ENCODE results near the gene FCN3. TPM values are rescaled to one million over a fixed set of nuclear protein-coding genes. Genes with fewer than 3 reads are reported as not detected.
"Not testable (repeated sequence)": the region's sequence is repeated elsewhere in the genome, so short reads cannot be mapped to it uniquely, and the experiment has no call there.

FCN3 gene
- polyA plus RNA-seq, 2 donors: 1.6 to 2.6 TPM

GRCh38 chr1:27393641-27394281 lies 19.1 kb upstream of the FCN3 start:
- no peak overlapping the region for H3K4me3 ChIP-seq (ENCODE audit: low read depth in 1 of 2, low read length in 2 of 2)
- WGBS, 2 donors: 93 to 95% methylated on average over 18 of the region's 18 CpGs
- no peak overlapping the region for H3K27ac ChIP-seq (ENCODE audit: low read depth in 2 of 2, low read length in 1 of 2)
- no peaks in the 10 kb centered on the region for H3K27me3 ChIP-seq (ENCODE audit: control insufficient read depth in 1 of 2, insufficient read depth in 2 of 2, low read length in 2 of 2)
- peaks cover 2 to 7% of the 10 kb centered on the region in 2 donors for H3K4me1 ChIP-seq (ENCODE audit: control insufficient read depth in 2 of 2, insufficient read depth in 2 of 2, low read length in 1 of 2)
- H3K9me3 ChIP-seq (ENCODE audit: control insufficient read depth in 2 of 2, insufficient read depth in 1 of 2, low read depth in 1 of 2, low read length in 1 of 2): no peaks in the 10 kb centered on the region
- H3K36me3 ChIP-seq (ENCODE audit: control insufficient read depth in 2 of 2, insufficient read depth in 2 of 2, low read length in 1 of 2): no peaks in the 10 kb centered on the region

DNA sequence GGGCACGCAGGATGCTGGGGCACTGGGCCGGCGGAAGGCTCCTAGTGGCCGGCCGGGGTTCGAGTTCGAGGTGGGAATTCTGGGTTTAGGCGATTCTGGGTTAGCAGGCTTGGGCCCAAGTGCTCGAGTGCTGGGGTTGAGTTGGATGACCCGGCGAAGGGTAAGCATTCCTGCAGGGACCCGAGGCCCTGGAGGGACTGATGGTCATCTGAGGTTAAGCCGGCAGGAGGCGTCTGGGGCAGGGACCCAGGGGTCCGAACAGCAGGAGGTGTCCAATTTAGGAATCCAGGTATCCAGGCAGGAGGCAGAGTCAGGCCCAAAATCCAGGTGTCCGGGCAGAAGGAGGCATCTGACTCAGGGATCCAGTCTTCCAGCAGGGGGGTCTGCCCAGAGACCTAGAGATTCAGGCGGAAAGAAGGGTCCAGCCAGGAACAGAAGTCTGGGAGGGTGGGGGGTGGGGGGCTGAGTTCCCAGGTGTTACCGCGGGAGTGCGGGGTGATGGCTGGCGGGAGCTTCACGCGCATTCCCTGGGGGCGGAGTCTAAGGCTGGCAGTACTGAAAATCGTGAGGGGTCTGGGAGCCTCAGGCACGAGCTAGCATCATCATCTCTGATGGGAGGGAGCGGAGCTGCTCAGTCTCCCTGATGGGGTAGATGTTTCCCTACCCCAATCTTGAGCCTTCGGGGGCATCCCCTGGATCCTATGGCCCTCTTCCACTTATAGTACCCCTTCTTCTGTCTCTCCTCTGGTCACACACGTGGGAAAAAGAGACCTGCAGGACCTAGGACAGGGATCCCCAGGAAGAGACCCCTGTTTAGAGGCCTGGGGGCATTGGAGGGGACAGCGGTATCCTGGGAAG lies 18.4 kb upstream of the FCN3 start:
- 38 to 39% methylated on average over 30 of the region's 30 CpGs for WGBS, 2 donors
- H3K4me3 ChIP-seq (ENCODE audit: low read depth in 1 of 2, low read length in 2 of 2): peak overlapping the region; percentile 43
- H3K27ac ChIP-seq (ENCODE audit: low read depth in 2 of 2, low read length in 1 of 2): peak overlapping the region in 1 of 2 donors; percentile 53

DNA sequence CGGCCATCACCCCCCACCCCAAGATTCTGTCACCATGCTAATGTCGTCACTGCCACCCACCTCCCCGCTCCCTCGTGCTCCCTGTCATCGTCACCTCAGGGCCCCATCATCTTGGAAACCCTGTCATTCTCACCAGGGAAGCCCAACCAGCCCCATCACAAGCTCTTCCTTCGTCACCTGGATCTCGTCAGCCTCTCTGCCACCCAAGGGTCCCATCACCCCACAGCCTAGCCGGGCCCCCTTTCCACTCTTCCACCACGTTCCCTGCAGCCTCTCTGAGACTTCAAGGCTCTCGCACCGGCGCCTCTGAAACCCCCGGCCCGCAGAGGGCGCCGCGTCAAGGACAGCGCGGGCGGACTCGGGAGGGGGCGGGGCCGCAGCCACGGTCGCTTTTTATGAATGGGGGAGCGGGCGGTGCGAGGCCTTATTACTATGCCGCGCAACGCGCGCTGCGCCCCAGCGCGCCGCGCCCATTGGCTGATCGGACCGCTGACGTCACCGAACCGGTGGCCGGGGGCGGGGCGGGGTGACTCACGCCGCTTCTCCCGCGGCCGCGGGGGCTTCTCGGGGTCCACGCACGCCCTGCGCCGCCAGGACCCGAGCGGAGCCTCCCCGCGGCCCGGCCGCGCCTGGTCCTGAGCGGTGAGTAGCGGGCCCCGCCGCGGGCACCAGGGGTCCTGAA lies 17.6 kb upstream of the FCN3 start, which contains the start of gene GPR3:
Gene GPR3, plus strand, starts transcription at position 527 of the 682 bp plus-strand sequence. CDS start 1,177 bp downstream, outside the sequence.
- H3K4me1 ChIP-seq (ENCODE audit: control insufficient read depth in 2 of 2, insufficient read depth in 2 of 2, low read length in 1 of 2): peaks cover 2 to 7% of the 10 kb centered on the region in 2 donors
- no peaks in the 10 kb centered on the region for H3K9me3 ChIP-seq (ENCODE audit: control insufficient read depth in 2 of 2, insufficient read depth in 1 of 2, low read depth in 1 of 2, low read length in 1 of 2)
- peak within 1 kb of the TSS; percentile 43 for H3K4me3 ChIP-seq (ENCODE audit: low read depth in 1 of 2, low read length in 2 of 2)
- 1% methylated on average over 60 to 69 of the region's 69 CpGs for WGBS, 2 donors
- no peaks in the 10 kb centered on the region for H3K27me3 ChIP-seq (ENCODE audit: control insufficient read depth in 1 of 2, insufficient read depth in 2 of 2, low read length in 2 of 2)
- H3K27ac ChIP-seq (ENCODE audit: low read depth in 2 of 2, low read length in 1 of 2): peak within 1 kb of the TSS in 1 of 2 donors; percentile 54
- no peaks in the 10 kb centered on the region for H3K36me3 ChIP-seq (ENCODE audit: control insufficient read depth in 2 of 2, insufficient read depth in 2 of 2, low read length in 1 of 2)

More for the DNA sequence above, 18.4 kb upstream of the FCN3 start:
- H3K36me3 ChIP-seq (ENCODE audit: control insufficient read depth in 2 of 2, insufficient read depth in 2 of 2, low read length in 1 of 2): no peaks in the 10 kb centered on the region
- H3K4me1 ChIP-seq (ENCODE audit: control insufficient read depth in 2 of 2, insufficient read depth in 2 of 2, low read length in 1 of 2): peaks cover 2 to 7% of the 10 kb centered on the region in 2 donors
- H3K9me3 ChIP-seq (ENCODE audit: control insufficient read depth in 2 of 2, insufficient read depth in 1 of 2, low read depth in 1 of 2, low read length in 1 of 2): no peaks in the 10 kb centered on the region
- no peaks in the 10 kb centered on the region for H3K27me3 ChIP-seq (ENCODE audit: control insufficient read depth in 1 of 2, insufficient read depth in 2 of 2, low read length in 2 of 2)

DNA sequence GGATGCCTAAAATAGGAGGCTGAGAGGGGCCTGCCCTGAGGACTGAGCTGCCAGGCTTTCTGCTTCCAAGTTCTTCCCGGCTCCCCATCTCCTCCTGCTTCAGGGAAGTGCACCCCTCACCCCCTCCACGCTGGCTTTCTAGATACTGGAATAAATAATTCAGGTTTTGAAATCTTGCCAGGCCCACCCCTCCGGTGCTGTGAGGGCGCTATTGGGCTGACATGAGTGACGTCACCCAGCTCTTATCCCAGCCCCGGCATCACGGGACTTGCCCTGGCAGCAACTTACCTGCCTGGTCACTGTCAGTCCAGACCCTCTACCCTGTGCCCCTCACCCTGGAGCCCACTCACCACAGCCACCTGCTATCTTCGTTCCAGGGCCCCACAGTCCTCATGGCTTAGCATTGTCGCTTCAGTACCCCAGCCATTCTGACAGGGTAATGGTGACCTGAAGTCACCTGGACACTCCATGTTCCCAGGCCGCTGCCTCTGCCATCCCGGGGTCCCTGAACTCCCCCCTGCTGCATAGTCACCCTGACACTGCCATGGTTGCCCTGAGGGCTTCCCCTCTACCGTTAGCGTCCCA lies 17.0 kb upstream of the FCN3 start:
- 10 to 11% methylated on average over 13 of the region's 13 CpGs for WGBS, 2 donors
- peak overlapping the region in 1 of 2 donors; percentile 54 for H3K27ac ChIP-seq (ENCODE audit: low read depth in 2 of 2, low read length in 1 of 2)
- H3K36me3 ChIP-seq (ENCODE audit: control insufficient read depth in 2 of 2, insufficient read depth in 2 of 2, low read length in 1 of 2): no peaks in the 10 kb centered on the region
- no peak overlapping the region for H3K4me3 ChIP-seq (ENCODE audit: low read depth in 1 of 2, low read length in 2 of 2)
- no peaks in the 10 kb centered on the region for H3K9me3 ChIP-seq (ENCODE audit: control insufficient read depth in 2 of 2, insufficient read depth in 1 of 2, low read depth in 1 of 2, low read length in 1 of 2)
- H3K4me1 ChIP-seq (ENCODE audit: control insufficient read depth in 2 of 2, insufficient read depth in 2 of 2, low read length in 1 of 2): peaks cover 2 to 7% of the 10 kb centered on the region in 2 donors
- no peaks in the 10 kb centered on the region for H3K27me3 ChIP-seq (ENCODE audit: control insufficient read depth in 1 of 2, insufficient read depth in 2 of 2, low read length in 2 of 2)

- Histone ChIP-seq H3K4me1 (ENCODE audit: control insufficient read depth in 2 of 2, insufficient read depth in 2 of 2, low read length in 1 of 2) (peaks cover 2 to 7% of the 10 kb centered on the region in 2 donors), H3K9me3 (ENCODE audit: control insufficient read depth in 2 of 2, insufficient read depth in 1 of 2, low read depth in 1 of 2, low read length in 1 of 2) (no peaks in the 10 kb centered on the region), H3K4me3 (ENCODE audit: low read depth in 1 of 2, low read length in 2 of 2) (no peak overlapping the region), H3K36me3 (ENCODE audit: control insufficient read depth in 2 of 2, insufficient read depth in 2 of 2, low read length in 1 of 2) (no peaks in the 10 kb centered on the region), H3K27ac (ENCODE audit: low read depth in 2 of 2, low read length in 1 of 2) (no peak overlapping the region), H3K27me3 (ENCODE audit: control insufficient read depth in 1 of 2, insufficient read depth in 2 of 2, low read length in 2 of 2) (no peaks in the 10 kb centered on the region)
- WGBS, 2 donors: 41 to 43% methylated on average over 5 of the region's 5 CpGs
Observed at GRCh38 chr1:27388337-27389005, 13.8 kb upstream of the FCN3 start.

DNA sequence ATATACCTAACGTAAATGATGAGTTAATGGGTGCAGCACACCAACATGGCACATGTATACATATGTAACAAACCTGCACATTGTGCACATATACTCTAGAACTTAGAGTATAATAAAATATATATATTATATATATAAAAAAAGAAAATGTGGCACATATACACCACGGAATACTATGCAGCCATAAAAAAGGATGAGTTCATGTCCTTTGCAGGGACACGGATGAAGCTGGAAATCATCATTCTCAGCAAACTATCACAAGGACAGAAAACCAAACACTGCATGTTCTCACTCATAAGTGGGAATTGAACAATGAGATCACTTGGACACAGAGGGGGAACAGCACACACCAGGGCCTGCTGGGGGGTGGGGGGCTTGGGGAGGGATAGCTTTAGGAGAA lies 10.2 kb upstream of the FCN3 start:
- H3K36me3 ChIP-seq (ENCODE audit: control insufficient read depth in 2 of 2, insufficient read depth in 2 of 2, low read length in 1 of 2); H3K27me3 ChIP-seq (ENCODE audit: control insufficient read depth in 1 of 2, insufficient read depth in 2 of 2, low read length in 2 of 2): not testable (repeated sequence)
- 87 to 95% methylated on average over 3 of the region's 3 CpGs for WGBS, 2 donors

GRCh38 chr1:27383661-27384060 lies 9.0 kb upstream of the FCN3 start:
- Histone ChIP-seq H3K9me3 (ENCODE audit: control insufficient read depth in 2 of 2, insufficient read depth in 1 of 2, low read depth in 1 of 2, low read length in 1 of 2) (no peaks in the 10 kb centered on the region), H3K4me1 (ENCODE audit: control insufficient read depth in 2 of 2, insufficient read depth in 2 of 2, low read length in 1 of 2) (peaks cover 4 to 27% of the 10 kb centered on the region in 2 donors), H3K27me3 (ENCODE audit: control insufficient read depth in 1 of 2, insufficient read depth in 2 of 2, low read length in 2 of 2) (no peaks in the 10 kb centered on the region), H3K4me3 (ENCODE audit: low read depth in 1 of 2, low read length in 2 of 2) (no peak overlapping the region), H3K27ac (ENCODE audit: low read depth in 2 of 2, low read length in 1 of 2) (no peak overlapping the region), H3K36me3 (ENCODE audit: control insufficient read depth in 2 of 2, insufficient read depth in 2 of 2, low read length in 1 of 2) (no peaks in the 10 kb centered on the region)
- 84 to 88% methylated on average over 13 of the region's 13 CpGs for WGBS, 2 donors

More for the DNA sequence above, 10.2 kb upstream of the FCN3 start:
- H3K9me3 ChIP-seq (ENCODE audit: control insufficient read depth in 2 of 2, insufficient read depth in 1 of 2, low read depth in 1 of 2, low read length in 1 of 2); H3K27ac ChIP-seq (ENCODE audit: low read depth in 2 of 2, low read length in 1 of 2); H3K4me3 ChIP-seq (ENCODE audit: low read depth in 1 of 2, low read length in 2 of 2): not testable (repeated sequence)
- H3K4me1 ChIP-seq (ENCODE audit: control insufficient read depth in 2 of 2, insufficient read depth in 2 of 2, low read length in 1 of 2): peaks cover 0 to 18% of the 10 kb centered on the region in 2 donors

GRCh38 chr1:27383039-27383605 lies 8.5 kb upstream of the FCN3 start, which contains the start of gene CD164L2:
Gene CD164L2, minus strand, starts transcription at chr1:27383333. Its CDS starts 94 bp downstream, at chr1:27383239.
- Histone ChIP-seq H3K36me3 (ENCODE audit: control insufficient read depth in 2 of 2, insufficient read depth in 2 of 2, low read length in 1 of 2) (no peaks in the 10 kb centered on the region), H3K27ac (ENCODE audit: low read depth in 2 of 2, low read length in 1 of 2) (peak within 1 kb of the TSS; percentile 17 to 97), H3K9me3 (ENCODE audit: control insufficient read depth in 2 of 2, insufficient read depth in 1 of 2, low read depth in 1 of 2, low read length in 1 of 2) (no peaks in the 10 kb centered on the region), H3K4me1 (ENCODE audit: control insufficient read depth in 2 of 2, insufficient read depth in 2 of 2, low read length in 1 of 2) (peaks cover 4 to 27% of the 10 kb centered on the region in 2 donors), H3K4me3 (ENCODE audit: low read depth in 1 of 2, low read length in 2 of 2) (peak within 1 kb of the TSS; percentile 46 to 54), H3K27me3 (ENCODE audit: control insufficient read depth in 1 of 2, insufficient read depth in 2 of 2, low read length in 2 of 2) (no peaks in the 10 kb centered on the region)
- 12 to 16% methylated on average over 43 of the region's 43 CpGs for WGBS, 2 donors
